Stimulated activated CD8-positive, alpha-beta memory T cell treated with anti-CD3 and anti-CD28 coated beads, Interleukin-4, amount 100 ng/mL, for 4 hours (primary cell): ENCODE data around the gene SPRR4.

Experiments used
- DNase-seq, 2 donors: peaks; one replicate each; pipeline ENCODE4 v3.0.0-alpha.2; 2020; ENCODE audit warnings: low read depth in 2 of 2, low spot score in 1 of 2

Gene SPRR4

GRCh38 chr1:152970495-152970894, at the start of gene SPRR4:
Gene SPRR4, plus strand, starts transcription at chr1:152970648. Its CDS starts 1,243 bp downstream, at chr1:152971891.
- no peak for DNase-seq

- no peak for DNase-seq
Observed at GRCh38 chr1:152924191-152924590, 46.3 kb upstream of the SPRR4 start.

GRCh38 chr1:152926091-152926490, 44.4 kb upstream of the SPRR4 start:
- no peak for DNase-seq

- DNase-seq: no peak
Observed at GRCh38 chr1:152928671-152929070, 41.8 kb upstream of the SPRR4 start.

- no peak for DNase-seq
Observed at GRCh38 chr1:152932170-152932811, 38.2 kb upstream of the SPRR4 start.

- DNase-seq: no peak
Observed at GRCh38 chr1:152933196-152933595, 37.3 kb upstream of the SPRR4 start.

- DNase-seq: no peak
Observed at GRCh38 chr1:152940614-152941013, 29.8 kb upstream of the SPRR4 start.

GRCh38 chr1:152941037-152941711, 29.3 kb upstream of the SPRR4 start:
- DNase-seq: no peak

- no peak for DNase-seq
Observed at GRCh38 chr1:152942161-152942560, 28.3 kb upstream of the SPRR4 start.

- DNase-seq: no peak
Observed at GRCh38 chr1:152946248-152946647, 24.2 kb upstream of the SPRR4 start.

- no peak for DNase-seq
Observed at GRCh38 chr1:152946651-152947256, 23.7 kb upstream of the SPRR4 start, which contains the start of gene SPRR5. Gene SPRR5, plus strand, starts transcription at chr1:152947206. Its CDS starts 1,349 bp downstream, at chr1:152948555.

GRCh38 chr1:152951711-152952110, 18.7 kb upstream of the SPRR4 start:
- no peak for DNase-seq

GRCh38 chr1:152953761-152954160, 16.7 kb upstream of the SPRR4 start:
- no peak for DNase-seq

GRCh38 chr1:152954436-152954835, 16.0 kb upstream of the SPRR4 start:
- DNase-seq: no peak

- DNase-seq: no peak
Observed at GRCh38 chr1:152957561-152957960, 12.9 kb upstream of the SPRR4 start.

GRCh38 chr1:152959273-152959672, 11.2 kb upstream of the SPRR4 start:
- no peak for DNase-seq

- no peak for DNase-seq
Observed at GRCh38 chr1:152959801-152960451, 10.5 kb upstream of the SPRR4 start.

- no peak for DNase-seq
Observed at GRCh38 chr1:152960452-152961044, 9.9 kb upstream of the SPRR4 start.

GRCh38 chr1:152961226-152961891, 9.1 kb upstream of the SPRR4 start:
- no peak for DNase-seq

GRCh38 chr1:152962876-152963415, 7.5 kb upstream of the SPRR4 start:
- no peak for DNase-seq

GRCh38 chr1:152964536-152964935, 5.9 kb upstream of the SPRR4 start:
- DNase-seq: no peak
